HG03460 (cell line): Measurements from ENCODE around the gene RGS6.
A peak's percentile ranks its signal among the peaks of the same experiment; 100 is the strongest.

Source experiments
- ATAC-seq: cut with Tn5 transposase; IDR thresholded peaks from one replicate; pipeline ENCODE4 v1.9.1; 2021; ENCODE audit not compliant: unreplicated experiment

RGS6 gene

DNA sequence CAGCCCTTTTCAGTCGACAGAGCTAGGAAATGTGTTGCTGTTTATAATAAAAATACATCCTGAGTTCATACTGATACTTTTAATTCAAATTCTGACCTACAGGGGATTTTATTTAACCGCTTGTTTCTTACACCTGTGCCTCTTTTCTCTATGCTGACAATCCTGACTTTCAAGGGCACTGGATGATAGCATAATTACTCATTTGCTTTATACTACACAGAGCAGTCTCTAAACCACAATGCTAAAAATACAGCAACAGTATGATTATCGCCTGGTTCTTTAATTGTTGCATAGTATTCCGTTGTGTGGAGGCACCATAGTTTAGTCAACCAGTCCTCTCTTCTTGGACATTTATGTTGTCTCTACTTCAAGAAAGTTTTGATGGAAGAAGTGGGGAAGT is 588.8 kb downstream of the RGS6 start:
- ATAC-seq = no peak

DNA sequence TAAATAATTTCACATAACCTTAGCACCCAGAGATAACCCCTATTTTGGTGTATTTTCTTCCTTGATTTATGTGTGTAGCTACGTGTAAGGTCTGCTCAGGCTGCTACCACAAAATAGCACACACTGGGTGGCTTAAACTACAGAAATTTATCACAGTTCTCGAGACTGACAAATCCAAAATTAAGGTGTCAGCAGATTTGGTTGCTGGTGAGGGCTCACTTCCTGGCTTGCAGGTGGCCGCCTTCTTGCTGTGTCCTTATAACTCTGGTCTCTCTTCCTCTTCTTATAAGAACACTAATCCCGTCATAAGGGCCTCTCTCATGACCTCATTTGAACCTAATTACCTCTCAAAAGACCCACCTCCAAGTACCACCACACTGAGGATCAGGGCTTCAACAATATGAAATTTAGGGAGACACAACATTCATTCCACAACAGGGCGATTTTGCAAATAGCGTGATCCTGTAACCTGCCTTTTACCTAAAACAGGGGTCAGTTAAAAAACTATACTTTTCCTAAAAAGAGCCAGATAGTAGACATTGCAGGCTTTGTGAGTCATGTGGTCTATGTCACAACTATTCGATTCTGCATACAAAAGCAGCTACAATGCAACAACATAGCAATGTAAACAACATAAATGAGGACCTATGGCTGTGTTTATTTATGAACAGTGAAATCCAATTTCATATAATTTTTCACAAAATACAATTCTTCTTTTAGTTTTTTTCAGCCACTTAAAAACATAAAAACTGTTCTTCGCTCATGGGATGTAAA is 589.9 kb downstream of the RGS6 start:
- no peak for ATAC-seq

DNA sequence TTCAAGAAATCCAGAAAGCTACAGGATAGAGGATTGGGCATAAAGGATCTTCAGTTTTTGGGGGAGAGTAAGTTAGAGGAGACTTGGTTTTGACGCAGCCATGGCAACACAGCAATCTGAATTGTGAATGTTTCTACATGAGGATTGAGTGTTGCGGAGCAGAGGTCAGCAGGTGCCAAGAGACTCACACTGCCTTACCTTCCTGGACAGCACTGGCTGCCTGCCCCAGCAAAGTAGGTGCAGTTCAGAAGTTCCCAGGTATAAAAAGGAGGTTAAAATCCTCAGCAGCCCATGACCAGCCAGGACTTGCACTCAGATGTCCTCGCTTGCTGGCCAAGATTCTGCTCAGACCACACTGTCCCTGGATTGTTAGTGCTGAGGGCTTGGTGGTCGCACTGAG is 590.6 kb downstream of the RGS6 start:
- no peak for ATAC-seq

DNA sequence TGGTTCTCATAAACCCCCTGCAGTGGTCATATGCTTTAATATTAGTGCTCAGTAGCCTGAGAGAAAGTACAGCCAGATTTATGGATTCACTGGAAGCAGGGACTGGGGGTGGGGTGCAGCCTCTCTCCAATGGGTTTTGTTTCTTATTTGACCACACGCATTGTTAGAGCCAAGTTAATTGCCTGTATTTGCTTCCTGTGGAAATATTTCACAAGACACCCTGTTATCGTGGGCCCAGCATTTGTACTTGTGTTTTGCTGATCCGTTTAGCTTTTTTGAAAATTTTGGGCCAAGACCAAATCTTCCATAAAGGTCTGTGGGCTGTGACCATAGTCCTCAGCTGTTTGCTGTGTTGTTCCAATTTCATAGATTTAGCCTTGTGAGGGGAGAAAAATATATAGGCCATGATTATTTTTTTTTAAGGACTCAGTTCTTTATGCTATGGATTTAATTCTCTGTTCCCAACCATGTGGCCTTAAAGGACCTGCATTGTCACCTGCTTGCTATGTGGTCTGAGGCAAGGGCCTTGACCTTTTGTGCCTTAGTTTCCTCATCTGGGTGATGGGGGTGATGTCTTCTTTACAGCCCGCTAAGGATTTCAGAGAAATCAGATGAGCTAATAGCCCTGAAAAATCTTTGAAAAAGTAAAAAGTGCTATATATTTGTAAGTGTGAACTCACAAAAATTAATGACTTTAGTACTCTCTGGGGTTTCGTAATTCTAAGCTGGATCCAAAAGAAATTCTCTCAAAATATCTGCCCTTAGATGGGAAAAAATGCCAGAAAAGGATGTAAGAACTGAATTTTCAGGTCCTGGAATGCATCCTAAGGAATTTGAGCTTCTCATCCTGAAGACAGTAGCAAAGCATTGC is 591.4 kb downstream of the RGS6 start:
- no peak for ATAC-seq

DNA sequence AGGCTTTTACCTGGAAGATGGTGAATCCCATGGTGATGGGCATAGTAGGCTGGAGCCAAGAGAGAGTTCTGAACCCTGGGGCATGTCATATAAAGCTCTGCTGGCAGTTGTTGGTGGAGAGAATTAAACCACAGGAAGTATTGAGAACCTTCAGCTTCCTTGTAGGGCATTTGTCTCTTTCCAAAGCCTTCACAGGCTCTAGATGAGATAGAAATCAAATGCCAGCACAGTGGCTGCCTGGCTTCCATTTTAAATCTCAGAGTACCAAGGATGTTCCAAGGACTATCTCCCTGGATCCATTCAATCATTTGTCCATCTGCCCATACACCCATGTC is 592.0 kb downstream of the RGS6 start:
- ATAC-seq = no peak

DNA sequence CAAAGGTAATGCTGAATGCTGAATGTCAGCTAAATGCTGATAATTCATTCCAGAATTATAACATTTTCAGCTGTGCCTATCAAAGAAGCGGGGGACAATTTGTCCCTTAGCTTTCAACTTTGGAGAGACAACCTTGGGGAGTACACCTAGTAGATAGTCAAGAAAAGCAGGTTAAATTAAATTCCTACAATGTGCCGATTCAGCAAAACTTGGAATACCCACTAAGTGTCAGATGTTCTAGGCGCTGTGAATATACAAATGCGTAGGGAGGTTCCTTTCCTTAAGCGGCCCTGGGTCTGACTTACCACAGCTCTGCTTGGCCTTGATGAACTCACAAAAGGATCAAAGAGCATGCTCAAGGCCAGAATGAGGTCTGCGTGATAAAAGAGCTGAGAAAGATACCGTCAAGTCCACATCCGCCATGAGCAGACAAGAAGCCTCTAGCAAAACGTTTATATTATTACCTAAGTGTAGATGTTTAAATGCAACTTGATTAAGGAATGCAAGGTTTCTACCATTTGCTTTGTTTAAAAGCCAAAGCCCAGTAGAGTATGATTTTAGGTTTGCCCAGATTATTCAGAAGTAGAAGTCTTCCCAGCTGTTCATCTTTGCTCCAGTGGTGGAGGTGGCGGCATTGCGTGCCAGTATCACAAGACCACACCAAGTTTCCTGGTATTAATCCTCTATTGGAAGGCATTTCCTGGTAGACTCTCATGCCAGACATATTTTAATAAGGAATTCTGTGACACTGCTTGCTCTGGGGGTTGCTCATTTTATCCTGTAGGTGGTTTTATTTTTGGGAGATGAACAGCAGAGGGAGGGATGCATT is 593.1 kb downstream of the RGS6 start:
- ATAC-seq = no peak

DNA sequence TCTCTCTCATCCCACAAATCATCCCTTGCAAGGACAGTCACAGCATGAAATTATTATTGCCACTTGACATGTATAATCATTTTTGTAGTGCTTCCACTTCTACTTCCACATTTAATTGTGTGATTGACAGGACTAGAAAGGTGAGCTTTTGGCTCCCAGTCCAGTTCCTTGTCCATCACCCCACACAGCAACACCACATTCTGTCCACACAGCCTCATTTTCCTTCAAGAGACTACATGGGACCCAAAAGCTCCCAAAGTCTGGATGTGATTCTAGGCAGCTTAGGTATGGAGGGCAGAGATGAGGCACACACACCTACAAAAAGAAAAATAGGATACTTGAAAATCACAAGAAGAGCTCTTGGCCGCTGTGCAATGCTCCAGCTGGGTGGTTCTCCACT is 595.4 kb downstream of the RGS6 start:
- no peak for ATAC-seq

DNA sequence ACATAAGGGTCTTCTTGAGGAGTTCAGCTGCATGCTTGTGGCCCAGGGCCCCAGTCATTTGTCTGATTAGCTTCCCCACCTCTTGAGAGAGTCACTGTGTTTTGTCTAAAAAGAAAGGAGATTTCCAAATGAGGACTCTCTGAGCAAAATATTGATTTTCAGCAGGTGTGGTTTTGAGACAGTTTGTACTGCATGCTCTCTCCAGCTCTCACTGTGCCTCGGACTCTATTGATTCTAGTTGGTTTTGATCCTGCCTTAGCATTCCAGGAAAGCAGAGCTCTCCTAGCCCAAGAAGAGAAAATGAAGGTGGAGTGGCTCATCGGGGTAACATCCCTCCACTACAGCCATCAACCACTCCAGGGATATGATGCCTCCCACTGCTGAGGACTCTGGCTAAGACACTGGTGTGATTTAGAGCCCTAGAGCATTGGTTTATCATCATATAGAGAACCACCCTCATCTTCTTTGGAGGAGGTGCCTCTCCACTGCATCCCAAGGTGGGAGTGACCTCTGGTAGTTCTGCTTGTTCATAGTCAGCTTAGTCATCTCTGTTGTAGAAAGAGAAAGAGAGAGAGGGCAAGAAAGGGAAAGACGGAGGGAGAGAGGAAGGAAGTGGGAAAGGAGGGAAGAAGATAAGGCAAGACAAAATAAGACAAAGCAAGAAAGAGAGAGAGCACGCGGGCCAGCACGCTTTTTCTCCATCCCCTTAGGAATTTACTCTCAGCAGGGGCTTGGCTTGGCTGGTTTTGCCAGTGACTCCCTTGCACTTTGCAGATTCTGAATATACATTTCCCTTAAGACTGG is 596.0 kb downstream of the RGS6 start:
- ATAC-seq = no peak

DNA sequence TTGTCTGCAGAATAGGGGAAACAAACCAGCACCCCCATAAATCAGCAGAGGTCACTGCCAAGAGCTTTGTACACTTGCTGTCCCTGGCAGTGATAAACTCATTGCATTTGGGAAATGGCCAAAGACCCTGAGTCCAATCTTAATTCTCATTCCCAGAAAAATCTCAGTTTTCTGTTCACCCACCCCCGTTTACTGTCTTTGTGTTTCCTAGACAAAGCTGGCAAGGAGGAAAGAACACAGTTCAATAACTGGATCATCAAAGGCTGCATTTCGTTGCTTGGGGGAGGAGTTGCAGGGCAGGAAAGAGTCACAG is 596.6 kb downstream of the RGS6 start:
- ATAC-seq = no peak

DNA sequence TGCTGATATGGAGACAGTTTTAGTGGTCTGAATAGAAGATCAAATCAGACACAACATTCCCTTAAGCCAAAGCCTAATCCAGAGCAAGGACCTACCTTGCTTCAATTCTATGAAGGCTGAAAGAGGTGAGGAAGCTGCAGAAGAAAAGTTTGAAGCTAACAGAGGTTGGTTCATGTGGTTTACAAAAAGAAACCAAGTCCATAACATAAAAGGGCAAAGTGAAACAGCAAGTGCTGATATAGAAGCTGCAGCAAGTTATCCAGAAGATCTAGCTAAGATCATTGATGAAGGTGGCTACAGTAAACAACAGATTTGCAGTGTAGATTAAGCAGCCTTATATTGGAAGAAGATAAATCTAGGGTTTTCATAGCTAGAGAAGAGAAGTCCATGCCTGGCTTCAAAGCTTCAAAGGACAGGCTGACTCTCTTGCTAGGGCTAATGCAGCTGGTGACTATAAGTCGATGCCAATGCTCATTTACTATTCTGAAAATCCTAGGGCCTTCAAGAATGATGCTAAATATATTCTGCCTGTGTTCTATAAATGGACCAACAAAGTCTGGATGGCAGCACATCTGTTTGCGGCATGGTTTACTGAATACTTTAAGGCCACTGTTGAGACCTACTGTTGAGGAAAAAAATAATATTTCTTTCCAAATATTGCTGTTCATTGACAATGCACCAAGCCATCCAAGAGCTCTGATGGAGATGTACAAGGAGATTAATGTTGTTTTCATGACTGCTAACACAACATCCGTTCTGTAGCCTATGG is 600.6 kb downstream of the RGS6 start:
- ATAC-seq = no peak

DNA sequence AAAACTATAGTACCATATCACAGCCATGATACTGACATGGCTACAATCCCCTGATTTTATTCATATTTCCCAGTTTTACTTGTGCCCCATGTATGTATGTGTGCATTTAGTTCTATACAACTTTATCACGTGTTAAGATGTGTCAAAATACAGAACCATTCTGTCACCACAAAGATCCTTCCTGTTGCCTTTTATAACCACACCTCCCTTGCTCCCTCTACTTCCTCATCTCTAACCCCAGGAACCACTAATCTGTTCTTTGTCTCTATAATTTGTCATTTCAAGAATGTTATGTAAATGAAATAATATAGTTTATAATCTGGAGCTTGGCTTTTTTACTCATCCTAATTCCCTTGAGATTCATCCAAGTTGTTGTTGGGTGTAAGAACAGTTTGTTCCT is 603.3 kb downstream of the RGS6 start:
- peak; percentile 52 for ATAC-seq

DNA sequence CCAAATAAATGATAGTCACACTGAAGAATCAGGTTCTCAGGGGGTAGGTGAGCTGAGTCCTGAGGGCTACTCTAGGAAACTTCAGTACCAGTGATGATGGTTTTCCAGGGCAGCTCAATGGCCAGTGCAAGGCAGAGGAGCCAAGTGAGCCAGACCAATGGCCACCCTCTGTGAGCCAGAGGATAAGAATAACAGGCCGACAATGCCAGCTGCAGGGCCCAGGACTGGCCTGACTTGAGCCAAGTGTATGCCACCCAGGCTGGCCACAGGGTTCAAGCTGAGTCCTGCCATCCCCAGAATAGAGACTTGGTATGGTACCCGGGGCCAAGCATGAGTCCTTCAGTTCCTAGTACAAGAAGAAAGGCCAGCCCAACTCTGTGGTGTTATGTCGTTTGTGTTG is 606.2 kb downstream of the RGS6 start:
- ATAC-seq = no peak

DNA sequence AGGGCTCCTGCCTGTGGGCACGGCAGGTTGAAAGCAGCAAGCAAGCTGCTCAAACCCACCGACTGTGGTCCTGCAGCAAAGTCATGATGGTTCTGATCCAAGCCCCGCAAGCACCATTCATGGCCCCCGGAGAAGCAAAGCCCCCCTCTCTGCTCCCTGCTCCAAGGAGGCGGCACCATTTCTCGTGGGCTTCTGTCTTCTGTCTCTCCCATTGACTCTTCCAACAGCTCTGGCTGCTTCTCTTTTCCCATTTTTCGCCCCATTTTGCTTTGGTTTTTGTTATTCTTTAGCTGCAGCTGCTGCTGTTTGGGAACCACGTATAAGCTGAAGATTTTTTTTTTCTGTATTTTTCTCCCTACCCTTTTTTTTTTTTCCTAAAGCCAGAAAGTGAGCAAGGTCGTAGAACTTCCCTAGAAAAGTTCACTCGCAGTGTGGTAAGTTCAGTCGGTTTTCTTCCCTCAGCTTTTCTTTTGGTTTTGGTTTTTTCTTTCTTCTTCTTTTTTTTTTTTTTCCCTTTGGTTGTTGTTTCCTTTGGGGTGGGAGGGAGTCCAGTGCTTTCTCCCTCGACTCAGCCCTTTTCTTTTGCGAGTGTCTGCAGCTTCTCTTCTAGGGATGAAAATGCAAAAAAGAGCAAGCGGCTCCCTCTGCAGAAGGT is 607.6 kb downstream of the RGS6 start:
- no peak for ATAC-seq

DNA sequence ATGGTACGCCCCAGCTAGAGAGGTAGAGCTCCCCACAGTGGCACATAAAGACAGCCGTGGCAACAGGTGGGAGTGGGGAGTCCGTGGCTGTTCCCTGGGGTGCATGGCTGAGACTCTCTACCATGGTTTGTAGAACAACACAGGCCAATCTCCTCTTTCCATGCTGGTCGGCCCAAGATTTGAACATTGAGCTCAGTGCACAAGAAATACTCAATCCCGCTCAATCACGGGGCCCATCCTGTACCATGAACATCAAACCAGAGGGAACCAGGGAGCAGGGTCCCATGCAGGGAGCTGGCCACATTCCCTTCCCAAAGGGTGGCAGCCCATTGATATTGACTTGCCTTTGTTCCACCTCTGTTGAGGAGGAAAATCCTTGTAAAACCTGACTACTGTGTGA is 608.6 kb downstream of the RGS6 start:
- ATAC-seq = no peak

DNA sequence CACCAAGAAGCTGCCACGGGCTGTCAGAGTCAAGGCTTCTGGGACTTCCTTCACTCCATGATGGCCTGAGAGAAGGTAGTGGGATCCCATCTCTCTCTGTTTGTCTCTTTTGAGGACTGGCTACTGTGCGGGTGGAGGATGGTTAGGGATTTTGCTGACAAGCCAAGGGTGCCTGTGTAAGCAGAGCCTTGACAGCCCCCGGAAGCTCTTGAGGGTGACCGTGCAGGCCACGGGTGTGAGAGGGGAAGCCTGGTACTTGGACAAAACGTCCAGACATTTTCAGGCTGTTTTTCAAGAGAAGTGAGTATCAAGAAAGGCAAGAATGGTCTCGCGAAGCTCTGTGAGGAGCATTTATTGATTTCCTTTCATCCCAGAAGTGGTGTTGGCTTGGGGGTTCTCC is 609.3 kb downstream of the RGS6 start:
- no peak for ATAC-seq

DNA sequence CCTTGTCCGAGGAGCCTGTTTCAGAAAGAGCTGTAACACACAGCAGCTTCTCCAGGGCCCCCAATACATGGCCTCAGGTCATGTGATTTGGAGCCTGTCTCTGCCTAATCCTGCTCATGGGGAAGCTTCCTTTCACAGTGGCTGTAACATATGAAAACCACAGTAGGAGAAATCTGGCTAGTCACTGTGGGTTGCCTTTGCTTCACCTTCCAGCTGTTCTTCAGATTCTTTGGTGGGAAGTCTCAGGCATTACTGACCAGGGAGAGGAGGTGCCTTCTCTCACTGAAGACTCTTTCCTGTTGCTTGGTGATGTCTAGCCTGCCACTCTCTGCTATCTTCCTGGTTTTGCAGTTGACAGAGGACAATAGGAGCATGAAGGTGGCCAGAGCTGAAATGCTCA is 611.1 kb downstream of the RGS6 start:
- no peak for ATAC-seq

DNA sequence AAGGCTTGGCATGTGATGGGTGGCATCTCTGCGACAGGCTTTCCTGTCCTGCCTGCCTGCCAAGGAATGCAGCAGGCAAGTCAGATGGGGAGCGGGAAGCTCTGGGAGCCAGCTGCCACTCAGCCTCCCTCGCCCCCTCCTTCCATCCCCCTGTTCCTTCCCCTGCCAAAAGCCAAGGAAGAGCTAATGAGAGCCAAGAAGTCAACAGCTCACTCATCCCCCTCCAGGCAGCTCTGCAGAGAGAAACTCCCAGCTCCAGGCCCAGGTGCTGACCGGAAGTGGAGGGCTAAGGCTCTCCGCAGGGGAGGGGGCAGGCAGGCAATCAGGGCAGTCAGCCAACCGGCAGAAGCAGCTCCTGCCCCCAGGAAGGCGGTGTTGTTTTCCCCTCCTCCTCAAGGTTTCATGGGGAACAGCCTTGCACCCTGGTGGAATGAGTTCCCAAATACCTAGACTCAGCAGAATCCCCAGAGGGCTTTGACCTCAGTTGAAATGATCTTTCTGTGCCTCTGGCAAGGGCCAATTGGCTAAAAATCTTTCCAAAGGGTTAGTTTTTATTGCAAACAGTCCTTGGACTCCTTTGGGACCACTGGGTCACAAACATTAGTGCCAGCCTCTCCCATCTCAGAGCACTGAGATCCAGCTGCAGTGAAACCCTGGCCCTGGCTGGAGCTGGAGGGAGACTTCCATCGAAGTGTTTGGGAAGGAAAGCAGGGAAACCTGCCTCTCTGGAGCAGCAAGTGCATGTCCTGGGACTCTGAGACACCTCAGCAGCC is 612.6 kb downstream of the RGS6 start:
- no peak for ATAC-seq

DNA sequence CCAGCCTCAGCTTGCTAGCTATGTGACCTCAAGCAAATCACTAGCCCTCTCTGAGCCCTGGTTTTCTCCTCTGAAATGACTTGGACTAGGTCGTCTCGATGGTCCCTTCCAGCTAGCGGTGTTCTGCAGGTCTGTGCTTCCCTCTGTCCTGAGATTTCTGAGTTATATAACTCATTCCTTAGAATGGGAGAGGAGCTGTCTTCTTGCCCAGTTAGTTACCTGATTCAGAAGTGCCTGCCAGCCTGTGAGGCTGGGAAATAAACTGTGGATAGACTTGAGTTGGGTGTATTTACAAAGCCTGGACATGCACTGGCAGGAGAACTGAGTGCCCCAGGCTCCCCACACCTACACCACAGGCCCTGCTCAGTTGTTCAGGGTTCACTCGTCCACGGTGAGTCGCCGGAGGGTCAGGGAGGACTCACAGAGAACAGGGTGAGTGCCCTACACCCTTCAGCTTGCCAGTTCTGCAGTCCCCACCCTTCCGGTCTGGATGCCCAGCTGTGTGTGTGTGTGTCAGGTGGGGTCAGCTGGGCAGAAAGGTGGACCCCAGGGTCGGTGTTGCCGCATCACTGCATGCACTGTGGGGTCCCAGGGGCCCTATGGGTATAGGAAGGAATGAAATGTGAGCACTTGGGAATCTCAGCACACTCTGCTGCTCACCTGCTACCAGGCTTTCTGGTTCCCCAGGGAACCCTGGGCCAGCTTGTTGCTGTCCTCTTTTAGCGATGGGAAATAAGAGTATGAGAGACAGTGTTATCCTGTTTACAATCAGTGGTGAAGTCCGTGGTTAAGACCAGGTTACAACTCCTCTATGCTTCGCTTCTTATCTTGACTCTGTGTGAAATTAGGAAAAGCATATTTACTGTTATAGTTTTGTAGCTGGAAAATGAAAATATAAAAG is 613.4 kb downstream of the RGS6 start:
- ATAC-seq = no peak
